ENCODE data around the gene GRM6.

Gene GRM6

DNA sequence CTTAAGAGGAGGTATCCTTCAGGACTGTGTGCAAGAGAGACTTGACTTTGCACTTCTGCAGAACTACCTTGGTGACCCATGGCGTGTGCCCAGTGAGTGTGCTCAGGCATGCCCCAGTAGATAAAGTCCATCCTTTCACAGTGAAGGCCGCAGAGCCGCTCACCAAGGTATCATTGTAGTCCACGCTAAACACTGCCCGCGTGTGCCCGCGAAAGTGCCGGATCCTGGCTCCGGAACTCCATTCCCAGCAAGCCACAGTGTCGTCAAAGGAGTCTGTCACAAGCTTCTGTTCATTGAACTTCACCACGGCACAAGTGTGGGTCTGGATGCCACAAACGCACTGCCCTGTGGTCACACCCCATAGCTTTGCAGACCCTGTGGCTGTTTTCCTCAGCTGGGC lies 3.3 kb upstream of the GRM6 start:
- DNase-seq (ENCODE audit: low spot score) = no peak
- TF ChIP-seq, protein P1, sequence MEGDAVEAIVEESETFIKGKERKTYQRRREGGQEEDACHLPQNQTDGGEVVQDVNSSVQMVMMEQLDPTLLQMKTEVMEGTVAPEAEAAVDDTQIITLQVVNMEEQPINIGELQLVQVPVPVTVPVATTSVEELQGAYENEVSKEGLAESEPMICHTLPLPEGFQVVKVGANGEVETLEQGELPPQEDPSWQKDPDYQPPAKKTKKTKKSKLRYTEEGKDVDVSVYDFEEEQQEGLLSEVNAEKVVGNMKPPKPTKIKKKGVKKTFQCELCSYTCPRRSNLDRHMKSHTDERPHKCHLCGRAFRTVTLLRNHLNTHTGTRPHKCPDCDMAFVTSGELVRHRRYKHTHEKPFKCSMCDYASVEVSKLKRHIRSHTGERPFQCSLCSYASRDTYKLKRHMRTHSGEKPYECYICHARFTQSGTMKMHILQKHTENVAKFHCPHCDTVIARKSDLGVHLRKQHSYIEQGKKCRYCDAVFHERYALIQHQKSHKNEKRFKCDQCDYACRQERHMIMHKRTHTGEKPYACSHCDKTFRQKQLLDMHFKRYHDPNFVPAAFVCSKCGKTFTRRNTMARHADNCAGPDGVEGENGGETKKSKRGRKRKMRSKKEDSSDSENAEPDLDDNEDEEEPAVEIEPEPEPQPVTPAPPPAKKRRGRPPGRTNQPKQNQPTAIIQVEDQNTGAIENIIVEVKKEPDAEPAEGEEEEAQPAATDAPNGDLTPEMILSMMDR (IDR thresholded peaks at IDR 0.05; ENCODE audit: extremely low read depth, insufficient read depth, missing control alignments) = no peak
- in situ Hi-C loops (cut with MboI; ENCODE audit: low pct_unique_long_range_greater_than_20kb, low sequenced_read_pairs, unreplicated experiment) = no loop called here

DNA sequence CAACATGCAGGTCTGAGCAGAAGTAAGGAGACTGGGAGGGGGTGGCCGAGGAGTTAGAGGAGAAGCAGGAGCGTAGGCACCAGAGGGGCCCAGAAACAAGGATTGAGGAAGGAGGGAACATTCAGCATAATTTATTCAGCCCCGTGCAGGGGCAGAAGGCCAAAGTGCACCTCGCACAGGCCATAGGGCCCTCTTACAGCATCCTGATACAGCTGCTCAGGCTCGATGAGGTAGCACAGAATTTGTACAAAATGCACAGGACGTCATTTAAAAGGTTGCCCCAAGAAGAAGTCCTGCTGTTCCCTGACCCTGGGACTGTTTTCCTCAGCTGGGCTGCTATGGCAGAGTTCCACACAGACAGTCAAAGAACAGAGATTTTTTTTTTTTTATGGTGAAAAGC lies 2.1 kb upstream of the GRM6 start:
- TF ChIP-seq, protein P1 (IDR thresholded peaks at IDR 0.05; ENCODE audit: extremely low read depth, insufficient read depth, missing control alignments) = no peak
- DNase-seq (ENCODE audit: low spot score) = no peak
- in situ Hi-C loops (cut with MboI; ENCODE audit: low pct_unique_long_range_greater_than_20kb, low sequenced_read_pairs, unreplicated experiment) = no loop called here

DNA sequence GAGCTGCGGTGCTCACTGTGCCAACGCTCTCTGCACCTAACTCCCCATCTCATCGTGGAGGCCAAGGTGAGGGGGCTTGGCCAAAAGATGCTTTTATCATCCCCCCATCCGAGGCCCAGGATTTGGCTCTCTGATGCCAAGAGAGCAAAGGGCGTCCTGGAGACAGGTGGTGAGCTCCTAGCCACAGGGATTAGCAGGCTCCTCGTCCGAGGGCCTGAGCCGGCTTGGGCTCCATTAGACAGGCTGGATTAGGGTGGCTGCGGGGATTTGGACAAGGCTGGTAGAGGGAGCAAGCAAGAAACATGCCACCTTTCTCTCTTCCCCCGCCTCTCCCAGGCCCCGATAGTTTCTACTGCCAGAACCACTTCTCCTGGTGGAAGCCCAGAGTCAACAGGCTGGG lies 1.0 kb upstream of the GRM6 start:
- TF ChIP-seq, protein P1 (IDR thresholded peaks at IDR 0.05; ENCODE audit: extremely low read depth, insufficient read depth, missing control alignments) = no peak
- in situ Hi-C loops (cut with MboI; ENCODE audit: low pct_unique_long_range_greater_than_20kb, low sequenced_read_pairs, unreplicated experiment) = no loop called here
- no peak for DNase-seq (ENCODE audit: low spot score)

DNA sequence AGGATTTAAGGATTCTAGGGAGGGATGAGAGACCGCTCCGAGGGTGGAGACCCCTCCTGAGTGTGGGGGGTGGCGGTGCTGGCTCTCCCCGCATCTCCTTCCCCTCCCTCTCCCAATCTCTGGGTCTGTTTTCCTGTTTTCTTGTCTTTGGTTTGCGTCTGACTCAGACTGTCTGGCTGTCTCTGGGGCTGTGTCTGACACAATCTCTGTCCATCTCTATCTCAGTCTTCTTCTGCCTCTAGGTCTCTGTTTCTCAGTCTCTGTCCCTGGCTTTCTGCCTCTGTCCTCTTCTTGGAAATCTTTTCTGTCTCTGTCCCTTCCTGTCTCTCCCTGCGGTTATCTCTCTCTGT lies 196 bp upstream of the GRM6 start:
- TF ChIP-seq, protein P1 (IDR thresholded peaks at IDR 0.05; ENCODE audit: extremely low read depth, insufficient read depth, missing control alignments) = no peak
- no peak for DNase-seq (ENCODE audit: low spot score)
- in situ Hi-C loops (cut with MboI; ENCODE audit: low pct_unique_long_range_greater_than_20kb, low sequenced_read_pairs, unreplicated experiment) = no loop called here

DNA sequence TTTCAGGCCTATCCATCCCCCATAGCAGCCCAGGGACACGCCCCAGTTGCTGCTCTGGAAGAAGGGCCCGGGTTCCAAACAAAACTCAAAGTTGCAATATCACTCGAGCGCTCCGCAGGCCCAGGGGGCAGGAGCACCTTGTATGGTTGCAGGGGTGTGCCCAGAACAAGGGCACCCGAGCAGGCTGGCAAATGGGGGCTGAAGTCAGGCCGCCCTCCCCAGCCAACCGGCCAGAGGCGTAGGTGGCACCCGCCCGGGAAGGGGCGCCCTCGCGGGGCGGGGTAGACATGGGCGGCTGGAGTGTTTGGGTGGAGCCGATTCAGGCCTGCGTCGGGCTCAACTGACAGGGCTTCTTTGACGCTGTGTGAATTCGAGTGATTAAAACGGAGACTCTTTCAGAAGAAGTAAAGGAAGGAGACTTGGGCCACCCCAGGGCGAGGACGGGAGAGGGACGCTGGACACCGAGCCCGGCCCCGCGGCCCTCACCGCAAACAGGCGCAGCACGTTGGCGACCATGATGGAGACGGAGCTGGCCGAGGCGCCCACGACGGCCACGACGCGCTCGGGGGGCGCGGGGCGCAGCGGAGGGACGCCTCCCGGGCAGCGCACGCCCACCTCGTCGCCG lies 1.1 kb downstream of the GRM6 start:
- no peak for DNase-seq (ENCODE audit: low spot score)
- in situ Hi-C loops (cut with MboI; ENCODE audit: low pct_unique_long_range_greater_than_20kb, low sequenced_read_pairs, unreplicated experiment) = no loop called here
- TF ChIP-seq, protein P1 (IDR thresholded peaks at IDR 0.05; ENCODE audit: extremely low read depth, insufficient read depth, missing control alignments) = no peak

DNA sequence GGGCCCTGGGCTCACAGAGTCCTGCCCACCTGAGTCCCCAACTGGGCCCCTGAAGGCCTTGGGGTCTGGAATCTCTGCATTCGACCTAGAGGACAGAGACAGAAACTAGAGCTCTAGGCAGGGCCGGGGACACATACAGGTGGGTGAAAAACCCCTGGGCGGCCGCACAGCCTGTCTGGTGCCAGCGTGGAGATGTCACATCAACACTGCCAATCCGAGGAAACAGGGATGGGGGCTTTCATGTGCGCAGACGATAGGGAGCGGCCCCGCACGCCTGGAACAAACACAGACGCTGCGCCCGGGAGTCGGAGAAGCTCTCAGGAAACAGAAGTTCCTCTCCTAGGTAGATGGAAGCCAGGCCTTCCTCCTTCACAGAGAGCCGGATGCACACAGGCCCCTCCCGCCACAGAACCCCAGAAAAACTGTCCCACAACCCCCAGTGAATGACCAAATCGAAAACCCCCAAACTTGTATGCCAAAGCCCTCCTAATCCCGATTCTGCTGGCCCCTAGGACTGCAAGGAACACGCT lies 1.8 kb downstream of the GRM6 start:
- in situ Hi-C loops (cut with MboI; ENCODE audit: low pct_unique_long_range_greater_than_20kb, low sequenced_read_pairs, unreplicated experiment) = no loop called here
- DNase-seq (ENCODE audit: low spot score) = no peak
- TF ChIP-seq, protein P1 (IDR thresholded peaks at IDR 0.05; ENCODE audit: extremely low read depth, insufficient read depth, missing control alignments) = no peak
